HL-60 (cell line): ENCODE results near the gene ABLIM1.

ENCODE experiments used
- POLR2AphosphoS5 ChIP-seq: IDR thresholded peaks from 2 replicates; pipeline ENCODE4 v1.6.1; 2012; ENCODE audit warnings: low read depth
- TF ChIP-seq, protein P1 (sequence below): IDR thresholded peaks from one replicate; pipeline ENCODE4 v1.5.1; 2011; ENCODE audit warnings: low read length, control low read depth, inconsistent platforms; ENCODE audit not compliant: insufficient read depth

- TF ChIP-seq, protein P1, sequence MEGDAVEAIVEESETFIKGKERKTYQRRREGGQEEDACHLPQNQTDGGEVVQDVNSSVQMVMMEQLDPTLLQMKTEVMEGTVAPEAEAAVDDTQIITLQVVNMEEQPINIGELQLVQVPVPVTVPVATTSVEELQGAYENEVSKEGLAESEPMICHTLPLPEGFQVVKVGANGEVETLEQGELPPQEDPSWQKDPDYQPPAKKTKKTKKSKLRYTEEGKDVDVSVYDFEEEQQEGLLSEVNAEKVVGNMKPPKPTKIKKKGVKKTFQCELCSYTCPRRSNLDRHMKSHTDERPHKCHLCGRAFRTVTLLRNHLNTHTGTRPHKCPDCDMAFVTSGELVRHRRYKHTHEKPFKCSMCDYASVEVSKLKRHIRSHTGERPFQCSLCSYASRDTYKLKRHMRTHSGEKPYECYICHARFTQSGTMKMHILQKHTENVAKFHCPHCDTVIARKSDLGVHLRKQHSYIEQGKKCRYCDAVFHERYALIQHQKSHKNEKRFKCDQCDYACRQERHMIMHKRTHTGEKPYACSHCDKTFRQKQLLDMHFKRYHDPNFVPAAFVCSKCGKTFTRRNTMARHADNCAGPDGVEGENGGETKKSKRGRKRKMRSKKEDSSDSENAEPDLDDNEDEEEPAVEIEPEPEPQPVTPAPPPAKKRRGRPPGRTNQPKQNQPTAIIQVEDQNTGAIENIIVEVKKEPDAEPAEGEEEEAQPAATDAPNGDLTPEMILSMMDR: no peak
- no peak for TF ChIP-seq POLR2AphosphoS5
These were observed 58.0 kb downstream of the ABLIM1 start for GRCh38 chr10:114600057-114600456.
